UCSD-AML1 (cell line): Measurements from ENCODE around the gene SHISA8.
"Not testable (repeated sequence)": the region's sequence is repeated elsewhere in the genome, so short reads cannot be mapped to it uniquely, and the experiment has no call there.

Source experiments
- DNase-seq: peaks from one replicate; lab custom pipeline; 2025; ENCODE audit not compliant: unreplicated experiment; lab: John Stamatoyannopoulos, UW

SHISA8 gene

GRCh38 chr22:41915035-41915785 is at the start of gene SHISA8:
SHISA8 (minus strand) TSS chr22:41915074; CDS start chr22:41914667, 407 bp downstream.
- DNase-seq, result peak; percentile 51

- no peak for DNase-seq
Observed at GRCh38 chr22:41964112-41964491, 49.2 kb upstream of the SHISA8 start.

- DNase-seq, result no peak
Observed at GRCh38 chr22:41963453-41964111, 48.7 kb upstream of the SHISA8 start.

- DNase-seq, result no peak
Observed at GRCh38 chr22:41957941-41958556, 43.2 kb upstream of the SHISA8 start.

GRCh38 chr22:41952713-41953112 is 37.8 kb upstream of the SHISA8 start:
- no peak for DNase-seq

- DNase-seq, result no peak
Observed at GRCh38 chr22:41951898-41952474, 37.1 kb upstream of the SHISA8 start, which contains the start of gene SMIM45. SMIM45 (plus strand) TSS chr22:41952150.

GRCh38 chr22:41949297-41949965 is 34.6 kb upstream of the SHISA8 start:
- DNase-seq, result no peak

GRCh38 chr22:41948928-41949296 is 34.0 kb upstream of the SHISA8 start:
- not testable (repeated sequence) for DNase-seq

- no peak for DNase-seq
Observed at GRCh38 chr22:41948142-41948541, 33.3 kb upstream of the SHISA8 start.

GRCh38 chr22:41947424-41948080 is 32.7 kb upstream of the SHISA8 start:
- DNase-seq, result no peak

- peak; percentile 95 for DNase-seq
Observed at GRCh38 chr22:41946629-41947423, 32.0 kb upstream of the SHISA8 start, which contains the start of gene CENPM. CENPM (minus strand) TSS chr22:41947152; CDS start chr22:41947076, 76 bp downstream.

- DNase-seq, result no peak
Observed at GRCh38 chr22:41943661-41944209, 28.9 kb upstream of the SHISA8 start.

- peak; percentile 80 for DNase-seq
Observed at GRCh38 chr22:41940832-41941765, 26.2 kb upstream of the SHISA8 start.

GRCh38 chr22:41939981-41940831 is 25.3 kb upstream of the SHISA8 start:
- no peak for DNase-seq

- no peak for DNase-seq
Observed at GRCh38 chr22:41936894-41937169, 22.0 kb upstream of the SHISA8 start.

GRCh38 chr22:41935509-41935908 is 20.6 kb upstream of the SHISA8 start:
- no peak for DNase-seq

- no peak for DNase-seq
Observed at GRCh38 chr22:41935015-41935351, 20.1 kb upstream of the SHISA8 start.
